Endothelial cell of umbilical vein (primary cell): ENCODE results near the gene MALT1. TPM values are rescaled to one million over a fixed set of nuclear protein-coding genes. Genes with fewer than 3 reads are reported as not detected.

Experiments used
- BruUV-seq: library from RNA; stranded (reverse); fragments of 400-500 nt; replicated peaks from 2 replicates; lab custom pipeline; 2021; lab: Mats Ljungman, UMichigan
- CTCF ChIA-PET: fragments of 300-600, 350-600 bp; sonication (Branson Sonifier 250); formaldehyde crosslinking; loops from one replicate; lab custom pipeline; 2021; ENCODE audit warnings: antibody characterized with exemption, inconsistent platforms; lab: Charles Lee
- POLR2A ChIA-PET: fragments of 300-600, 350-600 bp; sonication (Branson Sonifier 250); formaldehyde crosslinking; loops from one replicate; lab custom pipeline; 2021; ENCODE audit warnings: antibody characterized with exemption, inconsistent platforms; lab: Charles Lee
- DNase-seq: peaks from one replicate; pipeline ENCODE4 v3.0.0-alpha.2; 2011; ENCODE audit warnings: low read depth, low spot score
- FAIRE-seq: peaks from 2 replicates; lab custom pipeline; 2011; peaks lifted over from hg19 to GRCh38; lab: Jason Lieb, UNC
- H2AFZ ChIP-seq: 2 replicates; pipeline ENCODE4 v1.6.0; 2012; ENCODE audit warnings: low read depth, low read length, control low read depth, inconsistent platforms
- H3K27ac ChIP-seq: 2 replicates; pipeline ENCODE4 v1.5.1; 2011; ENCODE audit warnings: low read depth, mild to moderate bottlenecking, control low read depth, low read length, moderate library complexity; ENCODE audit not compliant: insufficient read depth
- H3K27me3 ChIP-seq, 2 experiments: 2 replicates each; pipeline versions ENCODE4 v1.6.0 to v1.6.1; 2011; ENCODE audit warnings: low read length in 2 of 2, mixed read lengths in 1 of 2; ENCODE audit not compliant: control insufficient read depth in 2 of 2, insufficient read depth in 2 of 2
- H3K36me3 ChIP-seq, 2 experiments: 2 replicates in 1 of 2; 3 replicates in 1 of 2; pipeline ENCODE4 v1.5.1; 2011; ENCODE audit warnings: low read length in 2 of 2, mild to moderate bottlenecking in 1 of 2, moderate library complexity in 1 of 2; ENCODE audit not compliant: control insufficient read depth in 2 of 2, insufficient read depth in 2 of 2; ENCODE audit errors: extremely low read depth in 1 of 2
- H3K4me1 ChIP-seq: 3 replicates; pipeline ENCODE4 v1.5.1; 2011; ENCODE audit warnings: mild to moderate bottlenecking, low read length; ENCODE audit not compliant: control insufficient read depth, insufficient read depth; ENCODE audit errors: extremely low read depth
- H3K4me2 ChIP-seq: 2 replicates; pipeline ENCODE4 v1.6.1; 2011; ENCODE audit warnings: low read length, control low read depth, mixed read lengths; ENCODE audit not compliant: insufficient read depth
- H3K4me3 ChIP-seq, 3 experiments: fragments of 200-600 bp in 1 of 3; sonication (generic), shearing (Covaris generic) in 1 of 3; replicated peaks in 1 of 3; 2 replicates each; pipeline ENCODE4 v1.5.1; 2011 to 2016; ENCODE audit warnings: control low read depth in 3 of 3, low read length in 3 of 3, mild to moderate bottlenecking in 2 of 3, inconsistent platforms in 1 of 3, low read depth in 1 of 3, moderate library complexity in 1 of 3; ENCODE audit not compliant: insufficient read depth in 1 of 3
- H3K79me2 ChIP-seq: 2 replicates; pipeline ENCODE4 v1.6.0; 2012; ENCODE audit warnings: low read length, inconsistent platforms; ENCODE audit not compliant: control insufficient read depth, insufficient read depth
- H3K9ac ChIP-seq: replicated peaks from 2 replicates; pipeline ENCODE3; 2011; ENCODE audit warnings: low read length, control low read depth; ENCODE audit not compliant: insufficient read depth; ENCODE audit errors: extremely low read depth
- H3K9me1 ChIP-seq: replicated peaks from 3 replicates; pipeline ENCODE4 v1.6.0; 2011; ENCODE audit warnings: mild to moderate bottlenecking, low read length; ENCODE audit not compliant: control insufficient read depth, insufficient read depth; ENCODE audit errors: extremely low read depth
- H3K9me3 ChIP-seq: replicated peaks from 2 replicates; pipeline ENCODE4 v1.5.1; 2012; ENCODE audit warnings: low read length, inconsistent platforms; ENCODE audit not compliant: control insufficient read depth, insufficient read depth
- H4K20me1 ChIP-seq: replicated peaks from 2 replicates; pipeline ENCODE3; 2011; ENCODE audit warnings: mild to moderate bottlenecking, low read length; ENCODE audit not compliant: control insufficient read depth, insufficient read depth; ENCODE audit errors: extremely low read depth
- CTCF ChIP-seq, 2 donors: IDR thresholded peaks; 1 replicate in 1 of 2; 2 replicates in 1 of 2; pipeline ENCODE4 v1.5.1; 2011; ENCODE audit warnings: low read length in 2 of 2, mild to moderate bottlenecking in 2 of 2, moderate library complexity in 2 of 2, control low read depth in 1 of 2, inconsistent platforms in 1 of 2, low read depth in 1 of 2; ENCODE audit not compliant: insufficient read depth in 1 of 2; ENCODE audit errors: extremely low read depth in 1 of 2
- EZH2 ChIP-seq: IDR thresholded peaks from 2 replicates; pipeline ENCODE4 v1.6.1; 2012; ENCODE audit warnings: borderline replicate concordance, low read depth, mild to moderate bottlenecking, moderate library complexity, low read length, inconsistent platforms; ENCODE audit not compliant: severe bottlenecking
- FOS ChIP-seq: IDR thresholded peaks from 2 replicates; pipeline ENCODE4 v1.6.1; 2011; ENCODE audit warnings: mild to moderate bottlenecking, low read length, moderate library complexity, borderline replicate concordance; ENCODE audit not compliant: insufficient read depth
- GATA2 ChIP-seq: IDR thresholded peaks from 2 replicates; pipeline ENCODE4 v1.7.0; 2011; ENCODE audit warnings: low read depth, mild to moderate bottlenecking, moderate library complexity, mixed read lengths, low read length; ENCODE audit not compliant: insufficient read length, insufficient read depth
- JUN ChIP-seq: IDR thresholded peaks from 2 replicates; pipeline ENCODE4 v1.6.1; 2011; ENCODE audit warnings: borderline replicate concordance, low read depth; ENCODE audit not compliant: insufficient read length, insufficient read depth
- MAX ChIP-seq: IDR thresholded peaks from 2 replicates; pipeline ENCODE4 v1.6.1; 2011; ENCODE audit not compliant: insufficient read depth, insufficient read length
- MYC ChIP-seq: IDR thresholded peaks from one replicate; pipeline ENCODE4 v1.6.1; 2011; ENCODE audit warnings: mild to moderate bottlenecking, low read depth, low read length
- POLR2A ChIP-seq: IDR thresholded peaks from 2 replicates; pipeline ENCODE4 v1.6.1; 2012; ENCODE audit warnings: low read depth, mild to moderate bottlenecking, control low read depth, low read length
- POLR2AphosphoS5 ChIP-seq: IDR thresholded peaks from 2 replicates; pipeline ENCODE4 v1.6.1; 2012; ENCODE audit warnings: low read depth, mild to moderate bottlenecking, control low read depth, low read length, moderate library complexity; ENCODE audit not compliant: insufficient read depth
- dilution Hi-C: fragments of 300-500 bp; cut with MboI; formaldehyde crosslinking; loops from one replicate; pipeline ENCODE4 v1.15.0; 2019; ENCODE audit warnings: low sequenced_read_pairs; ENCODE audit not compliant: extremely low pct_ligation_motif_present
- intact Hi-C: fragments of 100-400 bp; cut with micrococcal nuclease; formaldehyde crosslinking; loops from one replicate; pipeline ENCODE4 v1.10.0; 2022
- polyA plus RNA-seq, 4 experiments: library from polyadenylated mRNA; depleted of rRNA in 3 of 4; stranded (reverse) in 3 of 4; unstranded in 1 of 4; fragments of >200 nt; gene quantifications; 2 replicates each; pipeline versions ENCODE4 v1.2.1 to v1.2.3, GENCODE V29; 2011 to 2012; ENCODE audit warnings: missing spikeins in 1 of 4
- total RNA-seq: library from RNA; stranded (reverse); gene quantifications from 2 replicates; pipeline ENCODE4 v1.2.3, GENCODE V29; 2021

Gene MALT1
- total and polyA plus RNA-seq, 2 donors (not counting 3 experiments of a cell fraction or from before 2014, with no cell fraction given), result 2.8 to 5.1 TPM

- DNase-seq, result no peak
- Histone ChIP-seq H3K4me1 (no peaks in the 10 kb centered on the region), H2AFZ (no peak overlapping the region), H3K79me2 (no peaks in the 10 kb centered on the region), H3K9me1 (no peaks in the 10 kb centered on the region), H3K4me2 (no peak overlapping the region), H3K9ac (no peak overlapping the region), H3K9me3 (no peaks in the 10 kb centered on the region), H3K27ac (no peak overlapping the region), H3K27me3 (no peaks in the 10 kb centered on the region), H3K36me3 (peaks cover 2% of the 10 kb centered on the region in 2 experiments), H4K20me1 (no peaks in the 10 kb centered on the region), H3K4me3 (no peak overlapping the region)
- POLR2A ChIA-PET, result no interaction called here
- intact Hi-C loops, result no loop called here
- dilution Hi-C loops, result no loop called here
- no peak for FAIRE-seq
- CTCF ChIA-PET, result interaction anchor here (7.9 kb wide), 1 partner anchor 15 kb away, joined by 57 read pairs; no protein-coding TSS in a partner anchor
- TF ChIP-seq EZH2 (no peak), CTCF (IDR thresholded peaks at IDR 0.05; ENCODE audit: extremely low read depth in 1 of 2, insufficient read depth in 1 of 2, low read depth in 1 of 2, low read length in 2 of 2) (no peak)
- BruUV-seq, result no TSS peak
Measured at GRCh38 chr18:58748899-58749595, 77.8 kb downstream of the MALT1 start.

GRCh38 chr18:58753976-58754375, 82.7 kb downstream of the MALT1 start:
- no peak for FAIRE-seq
- POLR2A ChIA-PET, result no interaction called here
- H2AFZ ChIP-seq, result no peak overlapping the region

More at GRCh38 chr18:58753976-58754375, 82.7 kb downstream of the MALT1 start:
- intact Hi-C loops (no loop called here), dilution Hi-C loops (loop anchor here (25.0 kb wide), 1 partner anchor 217 kb away; no protein-coding TSS in a partner anchor)
- Histone ChIP-seq H3K27me3 (no peaks in the 10 kb centered on the region), H3K9me3 (no peaks in the 10 kb centered on the region), H3K9ac (no peak overlapping the region), H3K4me1 (no peaks in the 10 kb centered on the region), H3K36me3 (no peaks in the 10 kb centered on the region), H3K4me3 (no peak overlapping the region), H4K20me1 (no peaks in the 10 kb centered on the region), H3K4me2 (no peak overlapping the region), H3K9me1 (no peaks in the 10 kb centered on the region), H3K27ac (no peak overlapping the region), H3K79me2 (no peaks in the 10 kb centered on the region)
- no TSS peak for BruUV-seq
- CTCF ChIA-PET, result interaction anchor here (1.3 to 7.9 kb wide), 4 partner anchors 10 to 330 kb away, joined by 3 to 57 read pairs (median 7); no protein-coding TSS in a partner anchor
- DNase-seq, result no peak
- TF ChIP-seq POLR2A (no peak), FOS (no peak), EZH2 (no peak), MAX (no peak), JUN (no peak), MYC (no peak), GATA2 (no peak), CTCF (IDR thresholded peaks at IDR 0.05; ENCODE audit: extremely low read depth in 1 of 2, insufficient read depth in 1 of 2, low read depth in 1 of 2, low read length in 2 of 2) (no peak), POLR2AphosphoS5 (no peak)
